ENCODE measurements around the gene TTC7B.

GRCh38 chr14:90760078-90760444 lies 56.2 kb downstream of the TTC7B start:
- TF ChIP-seq YY1 (IDR thresholded peaks at IDR 0.05; ENCODE audit: low read depth, low read length) (no peak), CTCF (IDR thresholded peaks at IDR 0.05; ENCODE audit: control extremely low read depth in 1 of 3, insufficient read depth in 1 of 3, low read depth in 1 of 3, low read length in 3 of 3) (no peak)
